GM23248 (cell line): Measurements from ENCODE around the gene GNAS. TPM values are rescaled to one million over a fixed set of nuclear protein-coding genes. Genes with fewer than 3 reads are reported as not detected.

Experiments
- DNase-seq: peaks from one replicate; pipeline ENCODE4 v3.0.0-alpha.2; 2015
- H2AFZ ChIP-seq: fragments of 200-600 bp; sonication (generic); 2 replicates; pipeline ENCODE4 v1.6.1; 2016; ENCODE audit warnings: antibody characterized with exemption
- H3F3A ChIP-seq: fragments of 200-600 bp; sonication (generic); 2 replicates; pipeline ENCODE4 v1.6.1; 2016; ENCODE audit warnings: mild to moderate bottlenecking, antibody characterized with exemption, mixed run types; ENCODE audit not compliant: insufficient read depth
- H3K27ac ChIP-seq: fragments of 200-600 bp; sonication (generic); 2 replicates; pipeline ENCODE4 v1.5.1; 2016; ENCODE audit warnings: mild to moderate bottlenecking
- H3K27me3 ChIP-seq: fragments of 200-600 bp; sonication (generic); replicated peaks from 2 replicates; pipeline ENCODE4 v1.6.1; 2016; ENCODE audit warnings: mild to moderate bottlenecking; ENCODE audit not compliant: insufficient read depth
- H3K36me3 ChIP-seq: fragments of 200-600 bp; sonication (generic); 2 replicates; pipeline ENCODE4 v1.6.1; 2016; ENCODE audit warnings: low read depth, mild to moderate bottlenecking
- H3K4me1 ChIP-seq: fragments of 200-600 bp; sonication (generic); 2 replicates; pipeline ENCODE4 v1.6.1; 2016; ENCODE audit warnings: mild to moderate bottlenecking; ENCODE audit not compliant: insufficient read depth
- H3K4me2 ChIP-seq: fragments of 200-600 bp; sonication (generic); one replicate; pipeline ENCODE4 v1.6.1; 2016; ENCODE audit warnings: mild to moderate bottlenecking; ENCODE audit not compliant: unreplicated experiment
- H3K4me3 ChIP-seq: fragments of 200-600 bp; sonication (generic); 2 replicates; pipeline ENCODE4 v1.5.1; 2016; ENCODE audit warnings: mild to moderate bottlenecking
- H3K79me2 ChIP-seq: fragments of 200-600 bp; sonication (generic); 2 replicates; pipeline ENCODE4 v1.6.1; 2016; ENCODE audit warnings: mild to moderate bottlenecking; ENCODE audit not compliant: insufficient read depth
- H3K9ac ChIP-seq: fragments of 200-600 bp; sonication (generic); 2 replicates; pipeline ENCODE4 v1.6.1; 2016; ENCODE audit warnings: mild to moderate bottlenecking
- H3K9me2 ChIP-seq: fragments of 200-600 bp; sonication (generic); 2 replicates; pipeline ENCODE4 v1.6.1; 2016; ENCODE audit warnings: mixed run types, mild to moderate bottlenecking, moderate library complexity; ENCODE audit not compliant: insufficient read depth
- H3K9me3 ChIP-seq: fragments of 200-600 bp; sonication (generic); one replicate; pipeline ENCODE4 v1.6.1; 2017; ENCODE audit warnings: low read depth
- H4K20me1 ChIP-seq: fragments of 200-600 bp; sonication (generic); 2 replicates; pipeline ENCODE4 v1.6.0; 2016; ENCODE audit not compliant: insufficient read depth
- EZH2 ChIP-seq: fragments of 200-600 bp; sonication (generic); IDR thresholded peaks from 2 replicates; pipeline ENCODE4 v1.6.1; 2018; ENCODE audit warnings: antibody characterized with exemption, mild to moderate bottlenecking; ENCODE audit not compliant: insufficient read depth, poor library complexity, severe bottlenecking
- EZH2phosphoT487 ChIP-seq: fragments of 200-600 bp; sonication (generic); IDR thresholded peaks from 2 replicates; pipeline ENCODE4 v1.6.1; 2018; ENCODE audit warnings: antibody characterized with exemption, moderate library complexity, mild to moderate bottlenecking, low read depth; ENCODE audit not compliant: insufficient read depth
- WGBS, 2 experiments: methylation state at CpG; one replicate each; pipeline ENCODE4 v1.1.6; 2015 to 2017; ENCODE audit warnings: low lambda C conversion rate in 2 of 2, low coverage in 1 of 2; ENCODE audit errors: missing lambda C conversion rate in 2 of 2; 5-methylcytosine and 5-hydroxymethylcytosine counted together
- in situ Hi-C: fragments of 300-500 bp; cut with MboI; formaldehyde crosslinking; loops from 2 replicates; pipeline ENCODE4 v1.15.0; 2020
- polyA plus RNA-seq: library from polyadenylated mRNA; unstranded; fragments of >200 nt; fragmentation: Nextera tagmentation; extraction: Ambion mirVana; gene quantifications from 2 replicates; pipeline ENCODE4 v1.2.1, GENCODE V29; 2016
- total RNA-seq: library from RNA; depleted of rRNA; stranded (reverse); fragments of >200 nt; shearing (Covaris generic); gene quantifications from 2 replicates; pipeline ENCODE4 v1.2.3, GENCODE V29; 2014

GNAS gene
- total and polyA plus RNA-seq, 2 experiments from 2014 or later: 421 to 904 TPM

GRCh38 chr20:58822748-58823730, 29.5 kb upstream of the GNAS start:
- Histone ChIP-seq H3K4me1 (peaks cover 10% of the 10 kb centered on the region), H3K4me2 (no peak overlapping the region), H3K36me3 (no peaks in the 10 kb centered on the region), H3K27ac (no peak overlapping the region), H3K79me2 (no peaks in the 10 kb centered on the region), H3K27me3 (peaks cover 12% of the 10 kb centered on the region), H3K4me3 (no peak overlapping the region), H3K9me3 (no peaks in the 10 kb centered on the region), H3K9ac (no peak overlapping the region), H4K20me1 (no peaks in the 10 kb centered on the region), H3F3A (peaks cover 4% of the 10 kb centered on the region; the same call in 1 of the 2 replicates), H3K9me2 (no peaks in the 10 kb centered on the region), H2AFZ (no peak overlapping the region)
- DNase-seq: no peak
- 82 to 87% methylated on average over 26 of the region's 26 CpGs for WGBS, 2 experiments
- TF ChIP-seq EZH2: no peak
- TF ChIP-seq EZH2phosphoT487: no peak
- in situ Hi-C loops: no loop called here

GRCh38 chr20:58824843-58825242, 27.7 kb upstream of the GNAS start:
- H3K4me3 ChIP-seq: no peak overlapping the region
- H3K79me2 ChIP-seq: no peaks in the 10 kb centered on the region
- no peak overlapping the region for H3K9ac ChIP-seq
- 53 to 57% methylated on average over 8 of the region's 8 CpGs for WGBS, 2 experiments
- no peak for DNase-seq
- no peaks in the 10 kb centered on the region for H3F3A ChIP-seq
- H2AFZ ChIP-seq: no peak overlapping the region
- no peak for TF ChIP-seq EZH2phosphoT487
- no peak for TF ChIP-seq EZH2
- no peaks in the 10 kb centered on the region for H4K20me1 ChIP-seq
- H3K4me1 ChIP-seq: no peaks in the 10 kb centered on the region
- no peaks in the 10 kb centered on the region for H3K9me3 ChIP-seq
- in situ Hi-C loops: loop anchor here (25.0 kb wide), 2 partner anchors 338 to 588 kb away; partner anchors contain the start of gene ANKRD60
- H3K4me2 ChIP-seq: no peak overlapping the region
- no peaks in the 10 kb centered on the region for H3K9me2 ChIP-seq
- H3K36me3 ChIP-seq: no peaks in the 10 kb centered on the region
- no peak overlapping the region for H3K27ac ChIP-seq
- peaks cover 14% of the 10 kb centered on the region for H3K27me3 ChIP-seq

GRCh38 chr20:58825450-58825849, 27.1 kb upstream of the GNAS start:
- in situ Hi-C loops: loop anchor here (25.0 kb wide), 2 partner anchors 338 to 588 kb away; partner anchors contain the start of gene ANKRD60
- WGBS, 2 experiments: 63 to 70% methylated on average over 6 of the region's 6 CpGs

GRCh38 chr20:58826271-58826670, 26.2 kb upstream of the GNAS start:
- WGBS, 2 experiments: 73 to 74% methylated on average over 5 of the region's 5 CpGs
- in situ Hi-C loops: loop anchor here (25.0 kb wide), 2 partner anchors 339 to 589 kb away; partner anchors contain the start of gene ANKRD60
- peaks cover 14% of the 10 kb centered on the region for H3K27me3 ChIP-seq
- H3K9me2 ChIP-seq: no peaks in the 10 kb centered on the region
- no peak overlapping the region for H3K27ac ChIP-seq
- DNase-seq: no peak
- no peaks in the 10 kb centered on the region for H4K20me1 ChIP-seq
- H3K4me3 ChIP-seq: no peak overlapping the region
- no peaks in the 10 kb centered on the region for H3K9me3 ChIP-seq
- H3K36me3 ChIP-seq: no peaks in the 10 kb centered on the region
- no peaks in the 10 kb centered on the region for H3K4me1 ChIP-seq
- no peaks in the 10 kb centered on the region for H3F3A ChIP-seq
- H3K9ac ChIP-seq: no peak overlapping the region
- no peak overlapping the region for H2AFZ ChIP-seq
- no peak overlapping the region for H3K4me2 ChIP-seq
- peaks cover 8% of the 10 kb centered on the region; the same call in 1 of the 2 replicates for H3K79me2 ChIP-seq
- no peak for TF ChIP-seq EZH2
- TF ChIP-seq EZH2phosphoT487: no peak

More at GRCh38 chr20:58825450-58825849, 27.1 kb upstream of the GNAS start:
- Histone ChIP-seq H3F3A (no peaks in the 10 kb centered on the region), H3K36me3 (no peaks in the 10 kb centered on the region), H3K9ac (no peak overlapping the region), H3K4me3 (no peak overlapping the region), H3K9me3 (no peaks in the 10 kb centered on the region), H3K27ac (no peak overlapping the region), H4K20me1 (no peaks in the 10 kb centered on the region), H3K9me2 (no peaks in the 10 kb centered on the region), H3K4me2 (no peak overlapping the region), H3K79me2 (no peaks in the 10 kb centered on the region), H2AFZ (no peak overlapping the region), H3K27me3 (peaks cover 14% of the 10 kb centered on the region), H3K4me1 (no peaks in the 10 kb centered on the region)
- no peak for DNase-seq
- TF ChIP-seq EZH2: no peak
- TF ChIP-seq EZH2phosphoT487: no peak
